ENCODE measurements around the gene SLC22A4. TPM values are rescaled to one million over a fixed set of nuclear protein-coding genes. Genes with fewer than 3 reads are reported as not detected.

The SLC22A4 gene
- total RNA-seq, 1 donor from 2014 or later: 0.57 TPM

GRCh38 chr5:132383984-132384383 lies 89.8 kb downstream of the SLC22A4 start:
- DNase-seq (ENCODE audit: missing footprints) (no peak), ATAC-seq (no peak)
- intact Hi-C loops (cut with DNase I): no loop called here

- ATAC-seq: peak; percentile 25
- intact Hi-C loops (cut with DNase I): no loop called here
Measured at GRCh38 chr5:132384506-132385050, 90.4 kb downstream of the SLC22A4 start.

GRCh38 chr5:132385326-132386105 lies 91.3 kb downstream of the SLC22A4 start:
- intact Hi-C loops (cut with DNase I): loop anchor here (1.0 to 2.0 kb wide), 2 partner anchors 116 to 435 kb away; no protein-coding TSS in a partner anchor
- DNase-seq (ENCODE audit: missing footprints) (no peak), ATAC-seq (peak; percentile 56)

More at GRCh38 chr5:132384506-132385050, 90.4 kb downstream of the SLC22A4 start:
- DNase-seq (ENCODE audit: missing footprints): no peak

- intact Hi-C loops (cut with DNase I): loop anchor here (1.0 to 2.0 kb wide), 2 partner anchors 115 to 434 kb away; no protein-coding TSS in a partner anchor
- peak; percentile 88 for DNase-seq (ENCODE audit: missing footprints)
- ATAC-seq: peak; percentile 84
Measured at GRCh38 chr5:132386644-132387286, 92.6 kb downstream of the SLC22A4 start.

GRCh38 chr5:132387640-132388117 lies 93.5 kb downstream of the SLC22A4 start:
- ATAC-seq: peak; percentile 79
- DNase-seq (ENCODE audit: missing footprints): peak; percentile 66
- intact Hi-C loops (cut with DNase I): loop anchor here (2.0 kb wide), 2 partner anchors 23 to 433 kb away; no protein-coding TSS in a partner anchor

GRCh38 chr5:132388244-132389050 lies 94.3 kb downstream of the SLC22A4 start:
- DNase-seq (ENCODE audit: missing footprints): no peak
- no peak for ATAC-seq
- intact Hi-C loops (cut with DNase I): loop anchor here (2.0 kb wide), 1 partner anchor 22 kb away; no protein-coding TSS in a partner anchor

GRCh38 chr5:132389051-132389331 lies 94.8 kb downstream of the SLC22A4 start:
- no peak for ATAC-seq
- intact Hi-C loops (cut with DNase I): loop anchor here (2.0 kb wide), 1 partner anchor 22 kb away; no protein-coding TSS in a partner anchor
- DNase-seq (ENCODE audit: missing footprints): no peak

- DNase-seq (ENCODE audit: missing footprints) (no peak), ATAC-seq (no peak)
- intact Hi-C loops (cut with DNase I): loop anchor here (2.0 to 10.0 kb wide), 2 partner anchors 21 to 345 kb away; partner anchors contain the start of gene KIF3A
Measured at GRCh38 chr5:132389585-132390286, 95.5 kb downstream of the SLC22A4 start.

GRCh38 chr5:132391247-132391646 lies 97.1 kb downstream of the SLC22A4 start:
- ATAC-seq (no peak), DNase-seq (ENCODE audit: missing footprints) (no peak)
- intact Hi-C loops (cut with DNase I): loop anchor here (10.0 kb wide), 1 partner anchor 344 kb away; the partner anchor contains the start of gene KIF3A

- DNase-seq (ENCODE audit: missing footprints): no peak
- intact Hi-C loops (cut with DNase I): loop anchor here (10.0 kb wide), 1 partner anchor 343 kb away; the partner anchor contains the start of gene KIF3A
- no peak for ATAC-seq
Measured at GRCh38 chr5:132391870-132392269, 97.7 kb downstream of the SLC22A4 start.

- intact Hi-C loops (cut with DNase I): loop anchor here (10.0 kb wide), 1 partner anchor 342 kb away; the partner anchor contains the start of gene KIF3A
- DNase-seq (ENCODE audit: missing footprints) (no peak), ATAC-seq (no peak)
Measured at GRCh38 chr5:132392411-132392810, 98.2 kb downstream of the SLC22A4 start.

- intact Hi-C loops (cut with DNase I): loop anchor here (10.0 kb wide), 1 partner anchor 342 kb away; the partner anchor contains the start of gene KIF3A
- no peak for ATAC-seq
- DNase-seq (ENCODE audit: missing footprints): no peak
Measured at GRCh38 chr5:132392978-132393825, 99.0 kb downstream of the SLC22A4 start.

Small RNAs within 50 kb of the gene (microRNA-seq; reads per million reads assigned to microRNA genes)
- gene MIR3936: not detected

Other genes with a start within 250 kb of the SLC22A4 start
- not detected for gene IL3, start 233.7 kb upstream of the SLC22A4 start, total RNA-seq
- gene CSF2, start 220.6 kb upstream of the SLC22A4 start, total RNA-seq: not detected
- gene P4HA2, start 66.5 kb upstream of the SLC22A4 start, total RNA-seq: 88.7 TPM
- gene PDLIM4, start 36.7 kb upstream of the SLC22A4 start, total RNA-seq: 5.4 TPM
- 22.3 TPM for gene SLC22A5, start 75.3 kb downstream of the SLC22A4 start, total RNA-seq
- 12.7 TPM for gene IRF1, start 196.4 kb downstream of the SLC22A4 start, total RNA-seq
- gene IL5, start 249.1 kb downstream of the SLC22A4 start, total RNA-seq: not detected

All from Right ventricle myocardium inferior (tissue), 1 donor.